ENCODE data around the gene PARD3. TPM values are rescaled to one million over a fixed set of nuclear protein-coding genes. Genes with fewer than 3 reads are reported as not detected.
A peak's percentile ranks its signal among the peaks of the same experiment; 100 is the strongest.

The PARD3 gene
- total RNA-seq, 1 experiment from 2014 or later, result 51.8 TPM

DNA sequence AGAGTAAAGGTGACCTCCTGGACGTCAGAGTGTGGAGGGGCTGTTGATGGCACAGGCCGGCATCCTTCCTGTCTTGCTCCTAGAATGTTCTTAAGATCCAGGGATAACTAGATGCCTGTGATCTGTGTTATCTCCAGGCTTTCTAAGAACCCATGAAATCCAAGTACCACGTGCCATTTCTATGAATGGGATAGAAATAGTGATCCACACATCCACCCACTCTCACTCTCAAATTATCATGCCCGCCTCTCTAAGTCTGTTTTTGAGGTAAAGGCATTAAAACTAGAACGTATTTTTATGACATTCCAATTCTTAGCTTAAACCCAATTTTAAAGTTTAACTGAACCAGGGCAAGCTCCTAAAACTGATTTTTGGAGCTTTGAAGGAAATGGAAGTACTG lies 622.5 kb downstream of the PARD3 start (continued):
- TF ChIP-seq ZNF425 (CRISPR knock-in tag; conservative IDR thresholded peaks at IDR 0.05) (no peak), ATF3 (CRISPR knock-in tag; conservative IDR thresholded peaks at IDR 0.05) (no peak), SOX15 (CRISPR knock-in tag; IDR thresholded peaks at IDR 0.05) (no peak), CTCF (IDR thresholded peaks at IDR 0.05) (no peak)

- no peaks in the 10 kb centered on the region for H3K36me3 Mint-ChIP-seq
- ChIA-PET POLR2A (no interaction called here), CTCF (no interaction called here)
- H3K4me3 Mint-ChIP-seq, result no peak overlapping the region
- TF ChIP-seq SMAD4 (CRISPR knock-in tag; IDR thresholded peaks at IDR 0.05) (no peak), FOXJ3 (CRISPR knock-in tag; IDR thresholded peaks at IDR 0.05; ENCODE audit: borderline replicate concordance) (no peak), IRF1 (CRISPR knock-in tag; IDR thresholded peaks at IDR 0.05) (no peak), E2F4 (CRISPR knock-in tag; IDR thresholded peaks at IDR 0.05; ENCODE audit: borderline replicate concordance, low read depth) (no peak), SP1 (CRISPR knock-in tag; conservative IDR thresholded peaks at IDR 0.05) (no peak), IRF2 (CRISPR knock-in tag; IDR thresholded peaks at IDR 0.05; ENCODE audit: borderline replicate concordance, low read depth) (no peak), JUN (CRISPR knock-in tag; IDR thresholded peaks at IDR 0.05) (no peak), ATF3 (CRISPR knock-in tag; conservative IDR thresholded peaks at IDR 0.05) (no peak)
- TF ChIP-seq, protein P1, sequence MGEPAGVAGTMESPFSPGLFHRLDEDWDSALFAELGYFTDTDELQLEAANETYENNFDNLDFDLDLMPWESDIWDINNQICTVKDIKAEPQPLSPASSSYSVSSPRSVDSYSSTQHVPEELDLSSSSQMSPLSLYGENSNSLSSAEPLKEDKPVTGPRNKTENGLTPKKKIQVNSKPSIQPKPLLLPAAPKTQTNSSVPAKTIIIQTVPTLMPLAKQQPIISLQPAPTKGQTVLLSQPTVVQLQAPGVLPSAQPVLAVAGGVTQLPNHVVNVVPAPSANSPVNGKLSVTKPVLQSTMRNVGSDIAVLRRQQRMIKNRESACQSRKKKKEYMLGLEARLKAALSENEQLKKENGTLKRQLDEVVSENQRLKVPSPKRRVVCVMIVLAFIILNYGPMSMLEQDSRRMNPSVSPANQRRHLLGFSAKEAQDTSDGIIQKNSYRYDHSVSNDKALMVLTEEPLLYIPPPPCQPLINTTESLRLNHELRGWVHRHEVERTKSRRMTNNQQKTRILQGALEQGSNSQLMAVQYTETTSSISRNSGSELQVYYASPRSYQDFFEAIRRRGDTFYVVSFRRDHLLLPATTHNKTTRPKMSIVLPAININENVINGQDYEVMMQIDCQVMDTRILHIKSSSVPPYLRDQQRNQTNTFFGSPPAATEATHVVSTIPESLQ (CRISPR knock-in tag; IDR thresholded peaks at IDR 0.05), result no peak
- no peaks in the 10 kb centered on the region for H3K9me3 Mint-ChIP-seq
- 0 out of 2 replicates have a peak overlapping the region, but pooled peaks have one; percentile 8 for H3K27ac Mint-ChIP-seq
- H3K4me1 Mint-ChIP-seq, result peaks cover 58% of the 10 kb centered on the region
- peaks cover 5% of the 10 kb centered on the region; the same call in 1 of the 2 replicates for H3K27me3 Mint-ChIP-seq (ENCODE audit: low read depth)
- ATAC-seq, result no peak
- no peak for DNase-seq (ENCODE audit: low spot score)
Observed at GRCh38 chr10:34191406-34191805, 623.7 kb downstream of the PARD3 start.

- no peaks in the 10 kb centered on the region for H3K9me3 Mint-ChIP-seq
- peaks cover 64% of the 10 kb centered on the region for H3K4me1 Mint-ChIP-seq
- no peak for DNase-seq (ENCODE audit: low spot score)
- peaks cover 5% of the 10 kb centered on the region; the same call in 1 of the 2 replicates for H3K27me3 Mint-ChIP-seq (ENCODE audit: low read depth)
- peak overlapping the region; percentile 8; the same call in 1 of the 2 replicates for H3K27ac Mint-ChIP-seq
- no peak for ATAC-seq
- ChIA-PET CTCF (no interaction called here), POLR2A (no interaction called here)
- H3K4me3 Mint-ChIP-seq, result no peak overlapping the region
- no peaks in the 10 kb centered on the region for H3K36me3 Mint-ChIP-seq
- TF ChIP-seq KAT7 (CRISPR knock-in tag; IDR thresholded peaks at IDR 0.05; ENCODE audit: borderline replicate concordance) (no peak), ZBTB43 (CRISPR knock-in tag; IDR thresholded peaks at IDR 0.05) (no peak), ATF1 (CRISPR knock-in tag; IDR thresholded peaks at IDR 0.05) (no peak), RELA (CRISPR knock-in tag; IDR thresholded peaks at IDR 0.05; ENCODE audit: borderline replicate concordance) (no peak), CBFB (CRISPR knock-in tag; IDR thresholded peaks at IDR 0.05; ENCODE audit: low read depth) (no peak), E2F4 (CRISPR knock-in tag; IDR thresholded peaks at IDR 0.05; ENCODE audit: borderline replicate concordance, low read depth) (no peak), ZNF423 (CRISPR knock-in tag; IDR thresholded peaks at IDR 0.05) (no peak), TEAD1 (CRISPR knock-in tag; IDR thresholded peaks at IDR 0.05) (no peak), GABPB1 (CRISPR knock-in tag; IDR thresholded peaks at IDR 0.05) (no peak), ZNF416 (CRISPR knock-in tag; IDR thresholded peaks at IDR 0.05) (no peak), SMAD4 (CRISPR knock-in tag; IDR thresholded peaks at IDR 0.05) (no peak), NFYB (CRISPR knock-in tag; conservative IDR thresholded peaks at IDR 0.05; ENCODE audit: low read depth) (no peak), ZNF219 (CRISPR knock-in tag; IDR thresholded peaks at IDR 0.05; ENCODE audit: borderline replicate concordance) (no peak)
Observed at GRCh38 chr10:34190580-34190979, 624.5 kb downstream of the PARD3 start.
